ENCODE data around the gene AK1.

AK1 gene

GRCh38 chr9:127865645-127866464 is 11.6 kb downstream of the AK1 start:
- DNase-seq = no peak

GRCh38 chr9:127863191-127863621 is 14.3 kb downstream of the AK1 start:
- no peak for DNase-seq

- DNase-seq = no peak
Measured at GRCh38 chr9:127862075-127863011, 15.1 kb downstream of the AK1 start.

GRCh38 chr9:127860779-127861178 is 16.7 kb downstream of the AK1 start:
- DNase-seq = no peak

- no peak for DNase-seq
Measured at GRCh38 chr9:127860260-127860659, 17.2 kb downstream of the AK1 start.

GRCh38 chr9:127858041-127858512 is 19.4 kb downstream of the AK1 start:
- DNase-seq = no peak

- DNase-seq = no peak
Measured at GRCh38 chr9:127857278-127857677, 20.2 kb downstream of the AK1 start.

- DNase-seq = no peak
Measured at GRCh38 chr9:127856729-127857116, 20.8 kb downstream of the AK1 start.

GRCh38 chr9:127856094-127856728 is 21.3 kb downstream of the AK1 start:
- no peak for DNase-seq

- DNase-seq = no peak
Measured at GRCh38 chr9:127855522-127855921, 22.0 kb downstream of the AK1 start.

- no peak for DNase-seq
Measured at GRCh38 chr9:127854960-127855359, 22.5 kb downstream of the AK1 start.

GRCh38 chr9:127854184-127854806 is 23.2 kb downstream of the AK1 start, which contains the start of gene ENG:
Gene ENG, minus strand, starts transcription at chr9:127854658. Its CDS starts 303 bp downstream, at chr9:127854355.
- no peak for DNase-seq

- DNase-seq = no peak
Measured at GRCh38 chr9:127853312-127854183, 23.9 kb downstream of the AK1 start.

- no peak for DNase-seq
Measured at GRCh38 chr9:127852829-127853228, 24.6 kb downstream of the AK1 start.

- DNase-seq = no peak
Measured at GRCh38 chr9:127850286-127850830, 27.1 kb downstream of the AK1 start.

- DNase-seq = no peak
Measured at GRCh38 chr9:127848756-127849504, 28.5 kb downstream of the AK1 start.

GRCh38 chr9:127847833-127848755 is 29.4 kb downstream of the AK1 start:
- no peak for DNase-seq

GRCh38 chr9:127847178-127847510 is 30.3 kb downstream of the AK1 start:
- DNase-seq = no peak

GRCh38 chr9:127846443-127847177 is 30.9 kb downstream of the AK1 start:
- DNase-seq = no peak

Data from 8988T (cell line).